ENCODE results near the gene MPPE1. TPM values are rescaled to one million over a fixed set of nuclear protein-coding genes. Genes with fewer than 3 reads are reported as not detected.
A peak's percentile ranks its signal among the peaks of the same experiment; 100 is the strongest.

MPPE1 gene
- total and polyA plus RNA-seq, 9 of the 15 experiments (the other 6 are each of a cell fraction or from before 2014, with no cell fraction given) = 10.7 to 19.5 (median 13.3) TPM

DNA sequence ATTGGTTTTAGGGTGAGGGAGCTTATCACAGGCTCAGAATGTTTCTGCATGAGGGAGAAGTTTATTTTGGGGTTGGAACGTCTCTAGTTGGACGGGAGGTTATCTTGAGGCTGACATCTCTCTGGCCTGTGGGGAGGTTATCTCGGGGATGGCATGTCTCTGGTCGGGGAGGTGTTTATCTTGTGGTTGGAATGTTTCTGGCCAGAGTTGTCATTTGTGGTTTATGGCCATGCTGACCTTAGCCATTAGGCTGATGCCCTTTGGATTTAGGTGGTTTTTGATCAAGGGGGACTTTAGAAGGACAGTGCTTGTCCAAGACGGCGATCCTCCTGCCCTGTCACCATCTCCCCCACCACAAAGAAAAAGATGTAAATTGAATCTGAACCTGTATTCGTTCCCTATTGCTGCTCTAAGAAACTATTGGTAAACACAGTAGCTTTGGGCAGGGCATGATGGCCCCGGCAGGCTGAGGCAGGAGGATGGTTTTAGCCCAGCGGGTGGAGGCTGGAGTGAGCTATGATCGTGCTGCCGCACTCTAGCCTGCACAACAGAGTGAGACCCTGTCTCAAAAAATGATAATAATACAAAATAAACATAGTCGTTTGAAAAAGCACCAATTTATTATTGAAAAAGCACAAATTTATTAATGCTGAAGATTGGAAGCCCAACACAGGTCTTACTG lies 17.8 kb upstream of the MPPE1 start (continued):
- TF ChIP-seq, protein P1, sequence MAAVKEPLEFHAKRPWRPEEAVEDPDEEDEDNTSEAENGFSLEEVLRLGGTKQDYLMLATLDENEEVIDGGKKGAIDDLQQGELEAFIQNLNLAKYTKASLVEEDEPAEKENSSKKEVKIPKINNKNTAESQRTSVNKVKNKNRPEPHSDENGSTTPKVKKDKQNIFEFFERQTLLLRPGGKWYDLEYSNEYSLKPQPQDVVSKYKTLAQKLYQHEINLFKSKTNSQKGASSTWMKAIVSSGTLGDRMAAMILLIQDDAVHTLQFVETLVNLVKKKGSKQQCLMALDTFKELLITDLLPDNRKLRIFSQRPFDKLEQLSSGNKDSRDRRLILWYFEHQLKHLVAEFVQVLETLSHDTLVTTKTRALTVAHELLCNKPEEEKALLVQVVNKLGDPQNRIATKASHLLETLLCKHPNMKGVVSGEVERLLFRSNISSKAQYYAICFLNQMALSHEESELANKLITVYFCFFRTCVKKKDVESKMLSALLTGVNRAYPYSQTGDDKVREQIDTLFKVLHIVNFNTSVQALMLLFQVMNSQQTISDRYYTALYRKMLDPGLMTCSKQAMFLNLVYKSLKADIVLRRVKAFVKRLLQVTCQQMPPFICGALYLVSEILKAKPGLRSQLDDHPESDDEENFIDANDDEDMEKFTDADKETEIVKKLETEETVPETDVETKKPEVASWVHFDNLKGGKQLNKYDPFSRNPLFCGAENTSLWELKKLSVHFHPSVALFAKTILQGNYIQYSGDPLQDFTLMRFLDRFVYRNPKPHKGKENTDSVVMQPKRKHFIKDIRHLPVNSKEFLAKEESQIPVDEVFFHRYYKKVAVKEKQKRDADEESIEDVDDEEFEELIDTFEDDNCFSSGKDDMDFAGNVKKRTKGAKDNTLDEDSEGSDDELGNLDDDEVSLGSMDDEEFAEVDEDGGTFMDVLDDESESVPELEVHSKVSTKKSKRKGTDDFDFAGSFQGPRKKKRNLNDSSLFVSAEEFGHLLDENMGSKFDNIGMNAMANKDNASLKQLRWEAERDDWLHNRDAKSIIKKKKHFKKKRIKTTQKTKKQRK (IDR thresholded peaks at IDR 0.05; ENCODE audit: borderline replicate concordance, low read depth, low read length) = no peak
- TF ChIP-seq, protein P2, sequence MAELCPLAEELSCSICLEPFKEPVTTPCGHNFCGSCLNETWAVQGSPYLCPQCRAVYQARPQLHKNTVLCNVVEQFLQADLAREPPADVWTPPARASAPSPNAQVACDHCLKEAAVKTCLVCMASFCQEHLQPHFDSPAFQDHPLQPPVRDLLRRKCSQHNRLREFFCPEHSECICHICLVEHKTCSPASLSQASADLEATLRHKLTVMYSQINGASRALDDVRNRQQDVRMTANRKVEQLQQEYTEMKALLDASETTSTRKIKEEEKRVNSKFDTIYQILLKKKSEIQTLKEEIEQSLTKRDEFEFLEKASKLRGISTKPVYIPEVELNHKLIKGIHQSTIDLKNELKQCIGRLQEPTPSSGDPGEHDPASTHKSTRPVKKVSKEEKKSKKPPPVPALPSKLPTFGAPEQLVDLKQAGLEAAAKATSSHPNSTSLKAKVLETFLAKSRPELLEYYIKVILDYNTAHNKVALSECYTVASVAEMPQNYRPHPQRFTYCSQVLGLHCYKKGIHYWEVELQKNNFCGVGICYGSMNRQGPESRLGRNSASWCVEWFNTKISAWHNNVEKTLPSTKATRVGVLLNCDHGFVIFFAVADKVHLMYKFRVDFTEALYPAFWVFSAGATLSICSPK (IDR thresholded peaks at IDR 0.05; ENCODE audit: borderline replicate concordance) = no peak
- no peak for TF ChIP-seq TAF7 (tag; IDR thresholded peaks at IDR 0.05)
- peak; percentile 83 for TF ChIP-seq PML (IDR thresholded peaks at IDR 0.05; ENCODE audit: low read length)
- TF ChIP-seq, protein P3, sequence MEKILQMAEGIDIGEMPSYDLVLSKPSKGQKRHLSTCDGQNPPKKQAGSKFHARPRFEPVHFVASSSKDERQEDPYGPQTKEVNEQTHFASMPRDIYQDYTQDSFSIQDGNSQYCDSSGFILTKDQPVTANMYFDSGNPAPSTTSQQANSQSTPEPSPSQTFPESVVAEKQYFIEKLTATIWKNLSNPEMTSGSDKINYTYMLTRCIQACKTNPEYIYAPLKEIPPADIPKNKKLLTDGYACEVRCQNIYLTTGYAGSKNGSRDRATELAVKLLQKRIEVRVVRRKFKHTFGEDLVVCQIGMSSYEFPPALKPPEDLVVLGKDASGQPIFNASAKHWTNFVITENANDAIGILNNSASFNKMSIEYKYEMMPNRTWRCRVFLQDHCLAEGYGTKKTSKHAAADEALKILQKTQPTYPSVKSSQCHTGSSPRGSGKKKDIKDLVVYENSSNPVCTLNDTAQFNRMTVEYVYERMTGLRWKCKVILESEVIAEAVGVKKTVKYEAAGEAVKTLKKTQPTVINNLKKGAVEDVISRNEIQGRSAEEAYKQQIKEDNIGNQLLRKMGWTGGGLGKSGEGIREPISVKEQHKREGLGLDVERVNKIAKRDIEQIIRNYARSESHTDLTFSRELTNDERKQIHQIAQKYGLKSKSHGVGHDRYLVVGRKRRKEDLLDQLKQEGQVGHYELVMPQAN (IDR thresholded peaks at IDR 0.05; ENCODE audit: borderline replicate concordance) = no peak
- TF ChIP-seq MED1 (CRISPR knock-in tag; IDR thresholded peaks at IDR 0.05; ENCODE audit: borderline replicate concordance) = no peak
- peak; percentile 67 for TF ChIP-seq JUND (IDR thresholded peaks at IDR 0.05; ENCODE audit: borderline replicate concordance, low read depth, low read length)
- peak; percentile 46; the same call in 1 of the 3 replicates for TF ChIP-seq JUND (tag; IDR thresholded peaks at IDR 0.05; ENCODE audit: borderline replicate concordance, low read depth, low read length)
- TF ChIP-seq PHF21A (IDR thresholded peaks at IDR 0.05; ENCODE audit: borderline replicate concordance, low read depth) = no peak
- TF ChIP-seq PCBP2 (IDR thresholded peaks at IDR 0.05; ENCODE audit: low read depth, low read length, poor library complexity, severe bottlenecking) = no peak
- TF ChIP-seq CBFA2T2 (conservative IDR thresholded peaks at IDR 0.05) = peak; percentile 95
- TF ChIP-seq, protein P4, sequence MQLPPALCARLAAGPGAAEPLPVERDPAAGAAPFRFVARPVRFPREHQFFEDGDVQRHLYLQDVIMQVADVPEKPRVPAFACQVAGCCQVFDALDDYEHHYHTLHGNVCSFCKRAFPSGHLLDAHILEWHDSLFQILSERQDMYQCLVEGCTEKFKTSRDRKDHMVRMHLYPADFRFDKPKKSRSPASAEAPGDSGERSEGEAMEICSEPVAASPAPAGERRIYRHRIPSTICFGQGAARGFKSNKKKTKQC (CRISPR knock-in tag; IDR thresholded peaks at IDR 0.05) = no peak
- no peak for TF ChIP-seq RBFOX2 (IDR thresholded peaks at IDR 0.05; ENCODE audit: low read depth, low read length)
- TF ChIP-seq MAFF (IDR thresholded peaks at IDR 0.05; ENCODE audit: low read length) = no peak
- TF ChIP-seq BRD9 (IDR thresholded peaks at IDR 0.05; ENCODE audit: low read depth, partially characterized antibody) = no peak
- no peak for TF ChIP-seq ZNF699 (CRISPR knock-in tag; IDR thresholded peaks at IDR 0.05; ENCODE audit: insufficient replicate concordance)
- TF ChIP-seq SAP30 (IDR thresholded peaks at IDR 0.05; ENCODE audit: borderline replicate concordance, insufficient read depth, low read depth, low read length, poor library complexity, severe bottlenecking) = no peak
- TF ChIP-seq, protein P5, sequence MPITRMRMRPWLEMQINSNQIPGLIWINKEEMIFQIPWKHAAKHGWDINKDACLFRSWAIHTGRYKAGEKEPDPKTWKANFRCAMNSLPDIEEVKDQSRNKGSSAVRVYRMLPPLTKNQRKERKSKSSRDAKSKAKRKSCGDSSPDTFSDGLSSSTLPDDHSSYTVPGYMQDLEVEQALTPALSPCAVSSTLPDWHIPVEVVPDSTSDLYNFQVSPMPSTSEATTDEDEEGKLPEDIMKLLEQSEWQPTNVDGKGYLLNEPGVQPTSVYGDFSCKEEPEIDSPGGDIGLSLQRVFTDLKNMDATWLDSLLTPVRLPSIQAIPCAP (CRISPR knock-in tag; IDR thresholded peaks at IDR 0.05; ENCODE audit: borderline replicate concordance) = no peak
